Measurements from ENCODE around the gene DDX54.

- TF ChIP-seq CTCF (IDR thresholded peaks at IDR 0.05; ENCODE audit: insufficient read depth, low read depth, low read length) (no peak), EZH2 (IDR thresholded peaks at IDR 0.05; ENCODE audit: insufficient read depth, low read length) (no peak)
Observed at GRCh38 chr12:113183030-113183589, 2.2 kb downstream of the DDX54 start.

Data from astrocyte (in vitro differentiated cells and primary cell).